GM12874 (cell line): ENCODE data around the gene SMIM20.

Experiments
- TF ChIP-seq, protein P1 (sequence below): IDR thresholded peaks from 2 replicates; pipeline ENCODE4 v1.5.1; 2011; ENCODE audit warnings: low read depth, mild to moderate bottlenecking, control low read depth, low read length, moderate library complexity; ENCODE audit not compliant: insufficient read depth

The SMIM20 gene

DNA sequence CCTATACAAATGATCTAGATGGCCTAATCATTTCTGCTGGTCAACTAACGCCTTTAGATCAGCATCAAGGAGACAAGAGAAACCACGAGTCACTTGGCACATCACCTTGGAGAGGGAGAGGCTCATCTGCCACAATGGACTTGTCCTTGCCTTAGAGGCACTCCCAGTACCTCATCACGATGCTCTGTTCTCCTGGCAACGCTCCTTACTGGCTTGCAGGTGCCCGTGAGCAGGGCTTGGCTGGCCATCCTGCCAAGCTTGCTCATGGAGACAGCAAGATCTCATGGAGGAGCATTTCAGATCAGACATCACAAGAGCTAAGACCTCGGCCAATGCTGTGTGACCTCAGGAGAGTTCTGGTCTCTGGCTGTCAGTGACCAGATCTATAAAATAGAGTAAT is 2.7 kb upstream of the SMIM20 start:
- TF ChIP-seq, protein P1, sequence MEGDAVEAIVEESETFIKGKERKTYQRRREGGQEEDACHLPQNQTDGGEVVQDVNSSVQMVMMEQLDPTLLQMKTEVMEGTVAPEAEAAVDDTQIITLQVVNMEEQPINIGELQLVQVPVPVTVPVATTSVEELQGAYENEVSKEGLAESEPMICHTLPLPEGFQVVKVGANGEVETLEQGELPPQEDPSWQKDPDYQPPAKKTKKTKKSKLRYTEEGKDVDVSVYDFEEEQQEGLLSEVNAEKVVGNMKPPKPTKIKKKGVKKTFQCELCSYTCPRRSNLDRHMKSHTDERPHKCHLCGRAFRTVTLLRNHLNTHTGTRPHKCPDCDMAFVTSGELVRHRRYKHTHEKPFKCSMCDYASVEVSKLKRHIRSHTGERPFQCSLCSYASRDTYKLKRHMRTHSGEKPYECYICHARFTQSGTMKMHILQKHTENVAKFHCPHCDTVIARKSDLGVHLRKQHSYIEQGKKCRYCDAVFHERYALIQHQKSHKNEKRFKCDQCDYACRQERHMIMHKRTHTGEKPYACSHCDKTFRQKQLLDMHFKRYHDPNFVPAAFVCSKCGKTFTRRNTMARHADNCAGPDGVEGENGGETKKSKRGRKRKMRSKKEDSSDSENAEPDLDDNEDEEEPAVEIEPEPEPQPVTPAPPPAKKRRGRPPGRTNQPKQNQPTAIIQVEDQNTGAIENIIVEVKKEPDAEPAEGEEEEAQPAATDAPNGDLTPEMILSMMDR = no peak

DNA sequence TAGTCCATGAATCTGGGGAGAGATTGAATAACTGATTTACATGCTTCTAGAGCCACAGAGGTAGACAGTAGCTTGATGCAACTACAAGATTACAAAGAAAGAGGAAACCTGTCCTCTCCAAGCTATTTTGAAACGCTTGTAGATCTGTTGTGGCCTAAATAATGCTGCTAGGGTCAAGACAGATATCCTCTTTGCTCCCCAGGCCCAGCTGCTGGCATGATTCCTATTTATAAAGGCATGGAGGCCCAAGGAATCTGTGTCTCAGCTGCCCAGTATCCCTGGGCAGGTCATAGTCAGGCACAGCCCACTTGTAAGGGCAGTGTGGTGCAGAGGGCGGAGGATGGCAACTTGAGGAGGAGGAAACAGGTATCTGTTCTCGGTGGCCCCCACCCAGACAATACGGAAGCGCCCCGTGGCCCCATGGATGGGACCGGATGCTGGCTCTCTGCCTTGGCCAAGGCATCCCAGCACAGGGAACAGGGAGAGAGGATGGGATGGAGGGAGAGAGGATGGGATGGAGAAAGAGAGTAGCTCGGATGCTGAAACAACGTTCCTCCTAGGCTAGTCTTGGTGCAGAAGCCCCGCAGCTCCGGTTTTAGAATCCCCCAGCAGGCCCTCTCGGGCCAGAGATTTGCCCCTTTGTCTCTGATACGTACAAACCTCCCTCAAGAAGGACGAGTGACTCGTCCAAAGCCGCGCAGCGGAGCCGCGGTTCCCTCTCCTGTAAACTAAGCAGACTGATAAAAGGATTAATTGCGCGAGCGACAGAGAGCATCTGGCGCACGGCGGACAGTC is 767 bp upstream of the SMIM20 start:
- TF ChIP-seq, protein P1 = no peak

DNA sequence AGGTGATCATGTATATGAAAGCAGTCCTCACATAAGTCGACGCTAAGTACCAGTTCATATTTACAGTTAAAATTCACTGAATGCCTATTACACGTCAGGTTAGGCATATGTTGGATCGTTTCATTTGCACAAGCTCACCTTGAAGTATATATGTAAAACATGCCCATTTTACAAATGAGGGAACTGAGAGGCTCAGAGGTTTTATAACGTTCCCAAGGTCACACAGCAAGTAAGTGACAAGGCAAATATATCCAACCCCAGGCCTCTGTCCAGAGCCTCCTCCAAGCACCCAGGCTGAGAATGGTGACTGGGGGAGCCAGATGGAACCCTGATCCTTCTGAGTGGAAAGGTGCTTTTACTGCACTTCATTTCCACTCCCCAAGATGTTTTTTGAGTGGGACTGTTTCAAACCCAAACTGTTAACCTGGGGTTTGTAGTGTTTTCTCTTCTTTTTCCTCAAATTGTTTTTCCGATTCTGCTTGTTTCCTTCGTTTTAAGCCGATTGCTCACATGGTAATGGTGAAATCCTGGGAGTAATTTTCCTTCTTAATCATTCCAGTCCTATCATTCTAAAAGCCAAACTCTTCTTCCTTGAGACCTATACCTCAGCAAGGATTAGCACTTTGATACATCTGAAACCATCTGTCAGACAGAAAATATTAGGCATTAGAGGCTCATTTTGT is 791 bp downstream of the SMIM20 start:
- TF ChIP-seq, protein P1 = no peak

DNA sequence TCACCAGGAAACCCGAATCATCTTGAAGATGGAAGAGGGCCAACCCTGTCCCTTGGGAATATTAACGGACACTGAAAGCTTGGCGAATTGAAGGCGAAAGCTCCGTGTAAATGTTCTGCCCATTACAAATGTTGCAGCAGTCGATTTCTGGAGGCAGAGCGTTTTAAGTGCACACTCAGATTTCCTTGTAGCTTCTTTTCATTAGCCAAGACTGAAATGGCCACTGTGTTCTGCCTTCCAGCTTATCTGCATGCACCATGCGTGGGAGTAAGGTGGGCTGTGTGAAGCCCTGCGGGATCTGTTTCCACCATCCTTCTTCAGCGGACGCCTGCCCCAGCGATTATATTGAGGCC is 1.3 kb downstream of the SMIM20 start:
- TF ChIP-seq, protein P1 = no peak

DNA sequence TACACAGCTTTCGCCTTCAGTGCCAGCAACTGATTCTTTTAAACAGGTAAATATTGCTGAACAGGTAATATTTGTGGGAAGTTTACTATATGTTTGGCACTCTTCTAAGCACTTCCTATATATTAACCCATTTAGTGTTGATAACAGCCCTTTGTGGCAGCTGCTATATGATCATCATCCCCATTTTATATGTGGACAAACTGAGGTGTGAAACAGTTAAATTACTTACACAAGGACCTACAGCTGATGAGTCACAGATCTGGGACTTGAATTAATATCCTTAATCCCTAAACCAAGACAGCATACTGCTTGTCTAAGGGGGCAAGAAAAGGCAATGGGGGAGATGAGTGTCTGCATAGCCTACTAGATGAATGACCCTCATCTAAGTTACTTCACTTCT is 2.9 kb downstream of the SMIM20 start:
- TF ChIP-seq, protein P1 = no peak

DNA sequence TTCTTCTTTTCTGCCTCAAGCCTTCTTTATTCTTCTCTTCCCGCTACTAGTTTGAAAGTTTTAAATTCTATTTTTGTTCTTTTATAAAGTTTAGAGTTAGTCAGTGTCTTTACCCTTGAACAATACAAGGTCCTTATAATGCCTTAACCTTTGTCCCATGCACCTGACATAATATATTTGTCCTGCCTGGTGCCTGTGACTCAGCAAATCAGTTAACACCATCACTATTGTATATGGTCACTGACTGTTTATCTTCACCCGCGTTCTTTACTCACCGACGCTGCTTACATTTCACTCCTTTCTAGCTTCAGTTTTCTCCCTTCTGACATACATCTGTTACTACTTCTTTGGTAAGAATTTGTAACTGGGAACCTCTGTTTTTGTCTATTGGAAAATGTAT is 5.7 kb downstream of the SMIM20 start:
- TF ChIP-seq, protein P1 = no peak

DNA sequence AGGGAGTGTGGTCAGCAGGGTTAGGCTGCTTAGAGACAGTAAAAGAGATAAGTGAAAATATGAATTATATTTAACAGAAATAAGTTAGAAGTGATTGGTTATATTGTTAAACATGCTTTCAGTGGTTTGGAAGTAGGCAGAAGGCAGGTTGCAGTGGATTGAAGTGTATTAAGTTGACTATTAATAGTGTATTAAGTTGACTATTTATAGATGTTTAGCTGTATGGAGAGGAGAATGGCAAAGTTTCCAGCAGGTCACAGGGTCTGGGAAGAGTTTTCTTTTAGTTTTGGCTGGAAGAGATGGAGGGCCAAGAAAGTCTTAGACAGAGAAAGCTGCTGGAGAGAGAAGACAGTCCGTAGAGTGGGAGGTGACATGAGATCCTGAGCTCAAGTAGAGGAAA is 7.9 kb downstream of the SMIM20 start:
- TF ChIP-seq, protein P1 = no peak
